ENCODE data around the gene CDC42EP2.

Gene CDC42EP2

GRCh38 chr11:65314501-65315203 lies at the start of gene CDC42EP2:
Gene CDC42EP2, plus strand, starts transcription at chr11:65314866. Its CDS starts 6,033 bp downstream, at chr11:65320899.
- DNase-seq (ENCODE audit: low read depth), result no peak

GRCh38 chr11:65266210-65266609 lies 48.5 kb upstream of the CDC42EP2 start:
- no peak for DNase-seq (ENCODE audit: low read depth)

- peak; percentile 95 for DNase-seq (ENCODE audit: low read depth)
These were observed 39.7 kb upstream of the CDC42EP2 start for GRCh38 chr11:65274735-65275682.

GRCh38 chr11:65275906-65276305 lies 38.8 kb upstream of the CDC42EP2 start:
- no peak for DNase-seq (ENCODE audit: low read depth)

GRCh38 chr11:65277631-65278277 lies 36.9 kb upstream of the CDC42EP2 start:
- no peak for DNase-seq (ENCODE audit: low read depth)

GRCh38 chr11:65278356-65278755 lies 36.3 kb upstream of the CDC42EP2 start:
- no peak for DNase-seq (ENCODE audit: low read depth)

GRCh38 chr11:65279279-65279678 lies 35.4 kb upstream of the CDC42EP2 start:
- no peak for DNase-seq (ENCODE audit: low read depth)

- peak; percentile 96 for DNase-seq (ENCODE audit: low read depth)
These were observed 34.8 kb upstream of the CDC42EP2 start for GRCh38 chr11:65279741-65280440.

- DNase-seq (ENCODE audit: low read depth), result no peak
These were observed 34.0 kb upstream of the CDC42EP2 start for GRCh38 chr11:65280646-65281045.

- no peak for DNase-seq (ENCODE audit: low read depth)
These were observed 28.0 kb upstream of the CDC42EP2 start for GRCh38 chr11:65286686-65287085.

GRCh38 chr11:65287601-65288000 lies 27.1 kb upstream of the CDC42EP2 start:
- DNase-seq (ENCODE audit: low read depth), result no peak

- no peak for DNase-seq (ENCODE audit: low read depth)
These were observed 25.7 kb upstream of the CDC42EP2 start for GRCh38 chr11:65288706-65289536.

GRCh38 chr11:65290448-65291165 lies 24.1 kb upstream of the CDC42EP2 start:
- peak; percentile 93 for DNase-seq (ENCODE audit: low read depth)

- DNase-seq (ENCODE audit: low read depth), result no peak
These were observed 23.1 kb upstream of the CDC42EP2 start for GRCh38 chr11:65291613-65292012.

- DNase-seq (ENCODE audit: low read depth), result no peak
These were observed 21.8 kb upstream of the CDC42EP2 start for GRCh38 chr11:65292890-65293289.

- DNase-seq (ENCODE audit: low read depth), result no peak
These were observed 20.7 kb upstream of the CDC42EP2 start for GRCh38 chr11:65293909-65294381.

GRCh38 chr11:65295001-65295400 lies 19.7 kb upstream of the CDC42EP2 start:
- no peak for DNase-seq (ENCODE audit: low read depth)

- DNase-seq (ENCODE audit: low read depth), result no peak
These were observed 18.9 kb upstream of the CDC42EP2 start for GRCh38 chr11:65295571-65296341.

GRCh38 chr11:65297026-65297672 lies 17.5 kb upstream of the CDC42EP2 start:
- no peak for DNase-seq (ENCODE audit: low read depth)

Measured in non-pigmented ciliary epithelial cell (primary cell).